Amygdala (tissue), 56 donors: ENCODE results near the gene NLRP1.

Source experiments
- DNase-seq, 56 donors: peaks; one replicate each; lab custom pipeline; 2025; lab: John Stamatoyannopoulos, UW

Gene NLRP1

DNA sequence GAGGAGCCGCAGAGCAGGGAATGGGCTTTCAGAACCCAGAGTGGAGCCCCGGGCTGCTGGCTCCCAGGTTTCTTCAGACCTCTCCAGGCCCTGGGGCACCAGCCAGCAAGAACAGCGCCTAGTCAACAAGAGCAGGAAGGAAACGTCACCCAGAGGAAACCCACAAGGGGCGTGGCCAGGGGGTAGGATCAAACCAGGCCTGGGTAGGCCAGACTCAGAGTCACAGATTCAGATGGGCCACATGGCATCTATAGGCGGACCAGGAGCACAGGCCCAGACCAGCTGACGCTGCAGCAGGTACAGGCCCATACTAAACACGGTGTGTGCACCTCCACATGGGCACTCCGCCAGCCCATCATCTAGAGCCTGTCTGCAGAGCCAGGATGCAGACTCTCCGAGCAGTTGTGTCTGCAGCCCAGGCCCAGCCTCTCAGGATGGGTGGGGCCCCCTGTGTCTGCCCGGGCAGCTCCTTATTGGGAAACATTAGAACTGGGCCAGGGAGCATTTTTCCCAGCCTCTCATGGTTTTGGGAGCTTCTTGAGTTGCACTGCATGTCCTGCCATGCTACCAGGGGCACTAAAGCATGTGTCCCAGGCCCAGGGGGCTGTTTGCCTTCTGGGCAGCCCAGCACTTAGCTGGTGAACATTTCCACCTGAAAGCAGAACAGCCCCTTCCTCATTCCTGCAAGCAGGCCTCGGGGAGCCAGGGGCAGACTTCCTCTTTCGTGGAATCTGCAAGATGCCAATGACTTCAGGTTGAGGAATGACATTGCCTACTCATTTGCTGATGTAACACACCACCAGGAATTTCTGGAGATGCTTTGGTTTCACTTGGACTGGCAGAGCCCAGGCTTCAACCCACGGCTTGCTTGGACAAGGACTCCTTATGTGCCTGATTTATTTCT, at the start of gene NLRP1:
Gene NLRP1 (minus strand): TSS at position 127 of the 904 bp plus-strand sequence. CDS start 552 bp downstream, outside the sequence.
- DNase-seq = peak in 37 of 56 donors; percentile 7 to 67 (median 32)

GRCh38 chr17:5631958-5632590, 47.8 kb upstream of the NLRP1 start:
- no peak for DNase-seq

- no peak for DNase-seq
These were observed 46.1 kb upstream of the NLRP1 start for GRCh38 chr17:5630434-5630833.

DNA sequence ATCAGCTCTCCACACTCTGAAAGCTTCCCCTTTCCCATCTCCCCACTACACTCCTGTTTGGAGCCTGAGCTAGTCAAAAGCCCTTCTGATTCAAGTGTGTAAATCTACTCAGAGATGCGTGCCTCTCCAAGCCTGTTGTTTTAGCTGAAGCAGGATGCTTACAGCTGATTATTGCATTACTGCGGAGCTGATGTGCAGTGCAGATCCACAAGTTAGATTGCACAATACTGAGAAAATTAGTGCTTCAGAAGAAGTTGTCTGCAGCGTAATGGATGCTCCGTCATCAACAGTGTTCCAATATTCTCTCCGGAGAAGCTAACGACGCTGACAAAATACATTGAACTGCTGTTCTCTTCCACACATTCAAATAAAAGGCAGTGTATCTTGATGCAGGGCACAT, 44.8 kb upstream of the NLRP1 start:
- DNase-seq = peak in 8 of 56 donors; percentile 3 to 38 (median 5)

DNA sequence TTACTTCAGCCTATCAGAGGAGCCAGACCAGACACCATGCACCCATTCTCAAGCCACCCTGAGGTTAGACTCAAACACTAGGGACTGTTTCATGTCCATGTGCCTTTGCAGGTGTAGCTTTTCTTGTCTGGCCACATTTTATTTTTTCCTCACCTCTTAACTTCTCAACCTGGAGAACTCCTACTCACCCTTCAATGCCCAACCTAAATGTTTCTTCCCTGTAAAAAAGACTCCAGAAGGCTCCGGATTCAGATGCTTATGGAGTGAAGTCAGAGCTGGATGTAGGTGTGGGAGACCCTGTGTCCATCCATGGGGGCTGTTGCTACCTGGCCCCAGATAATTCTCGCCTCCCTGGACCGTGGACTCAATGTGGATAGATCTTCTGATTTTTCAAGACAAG, 44.0 kb upstream of the NLRP1 start:
- no peak for DNase-seq

DNA sequence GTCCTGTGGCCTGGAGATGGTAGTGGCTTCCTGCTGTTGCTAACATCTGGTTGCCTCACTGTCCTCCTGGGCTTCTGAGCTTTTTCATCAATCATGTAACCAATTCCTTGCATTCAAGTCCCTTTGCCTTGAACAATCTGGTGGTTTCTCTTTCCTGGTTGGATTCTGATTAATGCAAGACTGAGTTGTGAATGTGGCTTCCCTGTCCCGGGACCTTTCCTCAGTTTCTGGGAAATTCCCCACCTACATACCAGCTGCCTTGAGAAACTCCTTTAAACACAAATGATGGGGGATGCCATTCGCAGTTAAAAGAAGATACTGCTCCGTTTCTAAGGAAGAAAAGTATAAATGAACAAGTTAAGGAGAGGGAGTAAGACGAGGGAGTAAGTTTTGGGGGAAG, 39.9 kb upstream of the NLRP1 start:
- no peak for DNase-seq

GRCh38 chr17:5621729-5622128, 37.4 kb upstream of the NLRP1 start:
- DNase-seq = no peak

DNA sequence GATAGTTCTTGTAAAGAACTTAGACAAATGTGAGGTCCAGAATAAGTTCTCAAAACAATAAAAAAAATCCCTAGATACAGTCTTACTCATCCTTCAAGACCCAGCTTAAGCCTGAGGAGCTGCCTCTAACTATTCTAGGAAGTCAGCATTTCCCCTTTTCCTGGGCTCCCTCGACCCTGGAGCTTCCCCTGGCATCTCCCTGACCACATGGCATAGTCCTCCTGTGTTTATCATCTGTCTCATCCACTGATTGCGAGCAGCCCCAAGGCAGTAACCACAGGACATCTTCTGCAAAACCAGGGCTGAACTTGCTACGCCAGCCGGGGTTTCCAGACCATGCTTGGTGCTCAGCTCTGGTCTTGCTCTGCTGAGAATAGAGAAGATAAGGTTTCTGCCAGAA, 36.7 kb upstream of the NLRP1 start:
- DNase-seq = no peak

DNA sequence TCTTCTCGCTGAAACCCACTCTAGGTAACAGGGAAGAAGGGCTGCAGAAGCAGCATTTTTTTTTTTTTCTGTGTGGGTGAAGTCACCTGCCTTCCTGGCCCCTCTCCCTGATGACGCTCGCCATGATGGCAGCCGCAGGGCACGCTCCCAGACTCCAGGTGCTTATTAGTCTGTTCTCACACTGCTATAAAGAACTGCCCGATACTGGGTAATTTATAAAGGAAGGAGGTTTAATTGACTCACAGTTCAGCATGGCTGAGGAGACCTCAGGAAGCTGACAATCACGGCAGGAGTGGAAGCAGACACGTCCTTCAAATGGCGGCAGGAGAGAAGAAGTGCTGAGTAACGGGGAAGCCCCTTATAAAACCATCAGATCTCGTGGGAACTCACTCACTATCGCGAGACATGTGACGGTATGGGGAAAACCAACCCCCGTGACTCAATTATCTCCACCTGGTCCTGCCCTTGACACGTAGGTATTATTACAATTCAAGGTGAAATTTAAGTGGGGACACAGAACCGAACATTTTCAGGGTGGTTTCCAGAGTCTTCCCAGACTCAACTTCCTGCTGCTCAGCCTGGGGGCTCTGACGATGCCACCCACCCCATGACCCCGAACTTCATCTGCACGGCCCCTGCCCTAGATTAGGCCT, 34.9 kb upstream of the NLRP1 start:
- no peak for DNase-seq

DNA sequence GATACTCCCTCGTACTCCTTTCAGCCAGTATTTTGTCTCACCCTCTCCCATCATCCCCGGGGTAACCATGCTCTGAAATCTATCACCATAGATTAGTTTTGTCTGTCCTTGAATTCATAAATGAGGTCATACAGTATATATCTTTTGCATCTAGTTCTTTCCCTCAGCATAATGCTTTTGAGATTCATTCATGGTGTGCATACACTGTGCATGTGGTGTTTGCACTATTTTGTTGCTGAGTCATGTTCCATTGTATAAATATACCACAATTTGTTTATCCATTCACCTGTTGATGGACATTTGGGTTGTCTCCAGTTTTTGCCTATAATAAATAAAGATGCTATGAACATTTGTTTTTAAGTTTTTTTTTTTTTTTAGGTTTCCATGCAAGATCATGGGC, 34.2 kb upstream of the NLRP1 start:
- no peak for DNase-seq

GRCh38 chr17:5615476-5615875, 31.2 kb upstream of the NLRP1 start:
- no peak for DNase-seq

DNA sequence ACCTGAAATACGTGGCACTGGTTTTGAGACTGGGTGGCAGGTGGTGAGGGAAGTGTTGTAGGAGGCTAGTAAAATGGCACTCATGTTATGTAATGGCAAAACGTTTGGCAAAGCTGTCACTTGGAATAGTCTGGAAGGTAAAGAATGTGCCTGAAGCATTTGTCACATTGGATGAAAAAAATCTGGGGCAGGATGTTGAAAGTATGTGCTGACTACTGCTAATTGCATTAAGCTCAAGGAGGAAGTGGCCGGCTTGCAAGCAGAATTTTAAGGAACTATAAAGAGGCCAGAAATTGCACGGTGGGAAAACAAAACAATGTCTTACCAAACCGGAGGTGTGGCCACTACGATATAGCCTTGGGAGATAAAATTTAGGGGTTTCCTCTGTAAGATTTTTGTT, 26.6 kb upstream of the NLRP1 start:
- peak in 2 of 56 donors; percentile 14 to 17 for DNase-seq

GRCh38 chr17:5608399-5609112, 24.2 kb upstream of the NLRP1 start:
- DNase-seq = no peak

GRCh38 chr17:5607946-5608345, 23.6 kb upstream of the NLRP1 start:
- DNase-seq = no peak

- DNase-seq = no peak
These were observed 21.1 kb upstream of the NLRP1 start for GRCh38 chr17:5605452-5605851.

DNA sequence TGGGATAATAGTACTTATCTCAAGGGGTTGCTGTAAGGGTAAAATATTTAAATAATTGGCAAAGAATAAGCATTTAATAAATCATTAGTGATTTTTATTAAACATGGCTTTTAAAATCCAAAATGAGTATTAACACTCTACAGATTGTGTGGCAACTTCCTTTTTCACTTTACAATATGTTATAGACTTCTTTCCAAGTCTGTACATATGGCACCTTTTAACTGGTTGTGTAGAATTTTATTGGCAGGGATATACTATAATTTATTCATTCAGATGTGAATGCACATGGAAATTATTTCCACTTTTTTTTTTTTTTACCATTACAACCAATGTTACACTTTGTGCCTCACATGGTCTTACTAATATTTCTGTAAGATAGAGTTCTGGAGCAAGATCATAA, 15.7 kb upstream of the NLRP1 start:
- no peak for DNase-seq

DNA sequence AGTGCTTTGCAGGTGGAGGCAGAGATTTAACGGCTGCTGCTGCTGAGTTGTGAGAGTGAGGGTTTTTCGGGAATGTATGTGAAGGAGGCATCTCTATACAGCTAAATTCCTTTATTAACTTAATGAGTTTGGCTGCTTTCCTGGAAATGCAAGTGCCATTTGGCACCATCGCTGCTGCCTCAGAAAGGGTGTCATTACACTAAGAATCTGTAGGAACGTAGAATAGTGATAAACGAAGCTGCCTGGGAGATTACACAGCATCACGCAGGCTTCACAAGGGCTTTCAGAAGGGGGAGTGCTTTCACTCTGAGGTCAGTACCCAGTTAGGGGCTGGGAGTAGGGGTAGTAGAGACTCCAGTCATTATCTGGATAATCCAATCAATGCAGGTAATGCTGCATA, 14.1 kb upstream of the NLRP1 start:
- DNase-seq = peak in 7 of 56 donors; percentile 6 to 40 (median 13)

- DNase-seq = no peak
These were observed 12.1 kb upstream of the NLRP1 start for GRCh38 chr17:5596421-5596820.

- DNase-seq = no peak
These were observed 11.5 kb upstream of the NLRP1 start for GRCh38 chr17:5595831-5596230.

DNA sequence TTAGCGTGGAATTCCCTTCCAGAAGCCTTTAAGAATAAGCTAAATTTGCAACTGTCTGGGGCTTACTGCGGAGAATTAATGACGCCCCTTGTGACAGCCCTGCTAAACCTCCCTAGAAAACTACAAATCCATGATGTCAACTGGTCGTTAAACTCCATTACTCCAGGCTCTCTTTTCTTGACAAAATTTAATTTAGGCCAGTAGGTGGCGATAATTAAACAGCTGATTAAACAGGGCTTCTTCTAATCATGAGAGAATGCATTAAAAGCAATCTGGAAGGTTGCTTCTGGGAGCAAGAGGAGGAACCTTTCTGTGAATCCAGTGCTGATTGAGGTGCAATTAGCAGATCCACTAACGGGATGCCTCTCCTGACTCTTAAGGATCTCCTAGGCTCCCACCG, 8.1 kb upstream of the NLRP1 start:
- peak in 1 of 56 donors; percentile 16 for DNase-seq

- no peak for DNase-seq
These were observed 7.7 kb upstream of the NLRP1 start for GRCh38 chr17:5591966-5592365.
